ENCODE results near the gene CDH9.
"Not testable (repeated sequence)": the region's sequence is repeated elsewhere in the genome, so short reads cannot be mapped to it uniquely, and the experiment has no call there.

CDH9 gene

DNA sequence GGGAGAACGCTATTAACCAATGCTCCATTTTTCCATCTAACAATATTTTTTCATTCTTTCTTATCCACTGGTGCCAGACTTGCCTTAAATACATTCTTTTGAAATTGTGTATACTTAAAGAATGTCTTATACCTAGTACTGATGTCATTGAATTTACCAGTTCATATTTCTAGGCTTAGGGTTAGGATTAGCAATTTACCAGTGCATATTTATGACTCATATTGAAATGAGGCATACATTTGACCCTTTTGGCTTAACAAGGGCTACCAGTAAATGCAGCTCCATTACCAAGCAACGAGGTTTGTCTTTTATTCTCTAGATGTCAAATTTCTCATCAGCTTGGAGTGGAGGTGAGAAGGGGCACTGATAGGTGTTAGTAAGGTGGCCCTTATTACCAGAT, 89.5 kb downstream of the CDH9 start:
- no peak for DNase-seq

DNA sequence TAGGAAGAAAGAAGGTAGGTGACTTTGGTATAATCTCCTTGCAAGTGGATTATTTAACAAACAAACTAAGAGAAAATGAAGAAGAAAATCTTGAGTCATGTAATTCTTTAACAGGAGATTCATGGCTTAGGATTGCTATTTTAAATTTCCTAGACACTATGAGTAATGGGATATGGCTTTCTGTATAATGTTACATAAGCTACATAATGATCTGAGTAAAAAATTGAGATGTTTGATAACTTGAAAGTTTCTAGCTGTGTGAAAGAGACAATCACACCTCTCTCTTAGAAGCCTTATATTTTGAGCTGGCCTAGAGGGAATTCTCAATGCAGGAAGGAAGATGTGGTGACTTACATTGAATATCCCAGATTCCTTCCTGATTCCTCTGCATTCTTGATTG, 92.5 kb downstream of the CDH9 start:
- DNase-seq: no peak

DNA sequence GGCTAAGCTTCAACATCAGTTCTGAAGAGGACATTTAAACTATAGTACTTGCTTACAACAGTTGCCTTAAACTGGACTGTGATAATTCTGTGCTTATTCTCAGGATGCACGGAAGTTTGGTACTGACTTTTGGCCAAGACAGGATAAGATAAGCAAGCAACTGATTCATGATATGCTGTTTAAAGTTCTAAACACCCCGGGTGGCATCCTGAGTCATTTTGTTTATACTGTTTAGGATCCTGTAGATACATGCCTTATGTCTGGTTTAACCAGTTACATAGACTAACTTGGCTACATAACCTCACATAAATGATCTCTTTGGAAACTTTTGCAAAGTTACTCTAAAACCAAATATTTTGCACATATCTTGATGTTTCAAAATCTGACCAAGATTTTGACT, 95.9 kb downstream of the CDH9 start:
- DNase-seq: no peak

DNA sequence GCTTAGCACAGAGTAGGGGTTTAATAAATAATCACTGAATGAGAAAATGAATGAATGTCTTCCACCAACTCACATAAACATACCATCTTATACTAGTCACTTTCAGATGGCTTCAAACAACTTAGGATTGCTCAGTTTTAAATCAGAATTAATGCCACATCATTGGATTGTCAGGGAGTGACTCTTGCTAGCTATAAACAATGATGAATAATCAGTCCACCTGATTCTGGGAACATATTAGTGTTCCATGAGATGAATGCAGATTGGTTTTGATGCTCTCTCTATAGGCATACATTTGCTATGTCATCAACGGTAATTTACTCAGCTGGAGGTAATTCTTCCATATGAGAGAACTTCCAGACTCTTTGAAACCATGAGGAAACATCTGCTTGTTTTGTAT, 97.4 kb downstream of the CDH9 start:
- no peak for DNase-seq

DNA sequence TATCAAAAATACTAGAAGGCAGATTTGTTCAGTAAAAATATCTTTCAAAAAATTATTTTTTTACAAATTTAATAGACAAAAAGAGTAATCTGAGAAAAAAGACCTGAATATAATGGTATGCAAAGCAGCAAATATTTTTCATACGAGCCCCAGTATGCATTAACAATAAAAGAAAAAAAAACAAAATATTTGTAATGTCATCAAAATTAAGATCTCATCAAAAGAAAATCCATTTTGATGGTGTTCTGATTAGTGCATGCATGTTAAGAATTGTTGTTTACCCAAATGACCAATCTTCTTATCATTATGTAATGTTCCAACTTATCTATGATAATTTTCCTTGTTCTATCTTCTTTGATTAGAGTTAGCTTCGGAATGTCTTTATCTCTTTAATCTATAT, 106.1 kb downstream of the CDH9 start:
- DNase-seq: no peak

DNA sequence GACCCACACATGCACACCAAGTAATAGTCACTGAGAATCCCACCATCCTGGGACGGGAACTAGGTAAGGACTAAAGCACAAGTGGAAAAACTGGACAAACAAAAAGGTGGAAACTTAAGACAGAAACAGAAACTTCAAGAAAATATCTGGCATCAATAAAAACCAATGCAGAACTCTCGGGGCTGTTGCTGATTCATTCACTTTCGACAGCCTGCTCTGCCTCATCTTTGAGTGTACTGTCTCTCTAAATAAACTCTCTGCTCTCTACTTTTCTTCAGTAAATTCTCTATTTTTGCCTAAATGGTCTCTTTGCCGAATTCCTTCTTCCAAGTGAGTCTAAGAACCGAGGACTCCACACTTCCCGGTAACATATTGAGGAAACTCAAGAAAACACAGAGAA, 116.9 kb downstream of the CDH9 start:
- no peak for DNase-seq

DNA sequence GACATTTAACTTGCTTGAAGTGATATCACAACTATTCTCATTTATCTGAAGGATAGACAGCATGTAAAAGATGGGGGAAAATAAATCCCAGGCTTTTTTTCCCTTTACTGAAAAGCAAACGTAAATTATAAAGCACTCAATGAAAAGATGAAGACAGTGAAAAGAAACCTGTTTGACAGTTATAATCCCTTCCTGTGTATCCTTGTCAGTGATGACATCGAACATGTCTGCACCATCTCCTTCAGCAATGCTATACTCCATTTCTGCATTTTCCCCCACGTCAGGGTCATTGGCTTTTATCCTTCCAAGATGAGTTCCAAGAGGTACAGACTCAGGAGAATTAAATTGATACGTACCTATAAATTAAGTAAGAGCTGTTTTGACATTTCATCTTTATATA, 134.9 kb downstream of the CDH9 start:
- DNase-seq: no peak

DNA sequence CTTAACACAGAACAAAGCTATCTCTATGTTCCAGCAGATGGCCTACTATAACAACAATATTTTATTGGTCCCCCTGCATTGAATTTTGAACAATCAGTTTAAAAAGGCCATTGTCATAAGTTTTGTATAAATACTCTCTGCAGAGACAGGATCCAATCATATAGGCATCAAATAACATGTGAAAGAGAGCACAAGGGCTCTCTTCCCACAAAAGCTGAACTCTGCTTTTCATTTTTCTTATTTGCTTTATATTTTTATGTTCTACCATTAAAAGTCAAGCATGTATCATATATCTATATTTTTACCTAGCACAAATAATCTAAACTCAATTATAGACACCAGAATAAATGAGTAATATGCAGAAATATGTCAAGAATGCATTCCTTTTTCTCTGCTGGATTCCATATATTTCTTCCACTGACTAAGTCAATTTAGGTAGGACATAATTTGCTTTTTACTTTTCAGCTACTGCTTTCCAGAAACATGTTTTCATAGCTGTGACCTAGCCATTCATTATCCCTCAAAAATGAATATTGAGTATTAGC, 143.6 kb downstream of the CDH9 start:
- no peak for DNase-seq

DNA sequence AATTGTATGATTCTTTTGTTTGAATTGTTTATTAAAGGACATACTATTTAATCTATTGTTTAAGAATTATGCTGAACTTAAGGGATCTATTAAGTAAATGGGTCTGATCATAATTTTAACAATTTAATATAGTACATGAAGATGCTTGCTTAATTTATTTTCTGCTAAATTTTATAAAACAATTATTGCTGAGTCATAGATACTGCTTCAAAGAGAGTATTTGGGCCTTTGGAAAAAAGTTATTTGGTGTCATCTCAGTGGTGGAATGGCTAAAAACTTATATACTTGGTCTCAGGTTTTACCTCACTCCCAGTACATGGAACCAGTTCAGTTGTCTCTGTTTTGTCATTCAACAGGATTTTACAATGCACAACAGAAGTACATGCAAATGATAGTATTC, 145.3 kb downstream of the CDH9 start:
- DNase-seq: no peak

DNA sequence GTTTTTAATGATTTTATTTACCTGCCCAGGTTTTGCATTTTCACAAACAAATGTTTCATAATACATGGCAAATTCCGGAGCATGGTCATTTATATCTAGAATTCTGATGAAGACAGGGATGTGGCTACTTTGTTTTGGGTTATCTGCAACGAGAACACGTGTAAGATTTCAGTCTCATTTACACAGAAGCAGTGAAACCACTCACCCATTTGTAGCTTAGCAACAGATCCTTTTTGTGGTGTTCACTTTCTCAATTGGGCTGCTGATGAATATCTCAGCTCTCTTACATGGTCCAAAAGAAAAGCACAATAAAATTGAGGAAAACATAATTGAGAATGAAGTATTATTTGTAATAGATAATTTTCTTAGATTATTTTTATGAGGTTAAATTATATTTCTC, 148.6 kb downstream of the CDH9 start:
- no peak for DNase-seq

DNA sequence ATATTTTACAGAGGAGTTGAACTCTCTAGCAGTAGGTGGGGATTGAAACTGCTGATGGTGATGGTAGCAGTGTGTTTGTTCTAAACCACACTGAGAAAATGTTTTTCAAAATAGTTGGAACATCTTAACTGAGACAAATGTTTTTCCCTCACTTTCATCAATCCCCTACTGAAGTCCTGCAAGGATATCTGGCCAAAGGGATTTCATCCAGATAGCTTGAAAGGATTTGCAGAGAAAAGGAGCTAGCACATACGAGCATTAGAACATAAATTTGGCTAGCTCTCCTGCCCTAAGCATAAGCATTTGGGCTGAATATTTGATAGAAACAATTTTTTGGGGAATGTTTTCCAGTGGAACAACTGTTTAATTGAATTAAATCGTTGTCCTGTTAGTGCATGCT, 153.9 kb downstream of the CDH9 start:
- no peak for DNase-seq

DNA sequence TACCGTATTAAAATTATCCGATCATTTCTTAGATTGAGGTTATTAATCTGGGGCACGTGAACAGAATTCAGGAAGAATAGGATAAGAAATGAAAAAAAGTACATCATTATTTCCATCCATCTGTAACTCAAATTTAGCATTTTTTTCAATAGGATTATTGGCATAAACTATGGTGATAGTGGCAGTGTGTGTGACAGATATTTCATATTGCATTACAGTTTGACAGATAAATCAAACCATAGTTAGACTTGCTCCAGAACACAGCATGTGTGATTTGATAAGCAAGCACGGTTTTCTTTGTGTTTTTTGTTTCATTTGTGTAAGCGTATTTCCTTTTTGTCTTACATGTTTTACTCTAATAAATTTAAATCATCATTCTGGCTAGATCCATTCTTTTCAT, 155.0 kb downstream of the CDH9 start:
- DNase-seq: no peak

DNA sequence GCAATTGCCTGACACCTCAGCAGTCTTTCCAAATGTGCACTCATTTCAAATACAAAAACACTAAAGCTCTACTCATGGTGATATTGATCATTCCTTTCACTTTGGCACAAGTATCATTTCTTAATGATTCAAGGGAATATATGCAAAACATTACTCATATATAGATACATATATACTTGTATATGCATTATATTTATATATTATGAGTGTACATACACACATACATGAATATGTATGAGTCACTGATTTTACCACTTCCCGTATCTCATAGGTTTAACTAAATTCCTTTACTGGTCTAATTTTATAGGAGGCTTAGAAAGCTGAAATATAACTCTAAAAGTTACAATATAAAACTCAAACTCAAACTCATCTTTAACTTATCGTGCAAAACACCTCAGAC, 156.5 kb downstream of the CDH9 start:
- DNase-seq: no peak

DNA sequence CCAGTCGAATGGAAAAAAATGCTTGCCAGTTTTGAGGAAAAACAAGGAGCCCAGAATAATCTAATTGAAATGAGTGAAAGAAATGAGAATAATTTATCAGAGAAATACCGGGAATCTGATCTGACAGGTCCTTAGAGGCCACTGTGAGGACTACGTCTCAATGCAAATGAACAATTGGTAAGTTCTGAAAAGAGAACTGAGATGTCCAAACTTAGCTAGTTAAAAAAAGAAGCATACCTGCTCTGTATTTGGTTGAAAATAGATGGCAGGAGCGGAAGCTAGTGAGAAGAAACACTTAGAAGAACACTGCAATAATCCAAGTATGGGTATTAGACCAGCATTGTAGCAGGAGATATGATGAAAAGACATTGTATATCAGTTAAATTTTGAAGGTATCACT, 161.2 kb downstream of the CDH9 start:
- DNase-seq: no peak

DNA sequence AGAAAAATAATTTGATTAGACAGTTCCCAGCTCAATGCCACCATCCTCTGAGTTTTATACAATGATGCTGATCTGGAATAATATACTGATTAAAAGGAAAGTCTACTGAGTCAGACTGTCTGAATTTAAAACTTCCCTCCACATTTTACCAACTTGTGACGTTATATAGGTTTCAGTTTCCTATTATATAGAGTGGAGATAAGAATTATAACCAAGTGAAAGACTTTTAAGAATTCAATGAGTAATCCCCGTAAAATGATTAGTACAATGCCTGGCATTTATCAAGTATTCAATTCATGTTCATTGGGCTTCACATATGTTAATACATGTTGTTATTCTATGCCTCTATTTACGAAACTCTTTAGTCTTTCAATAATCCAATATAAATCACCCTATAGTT, 166.0 kb downstream of the CDH9 start:
- DNase-seq: no peak

DNA sequence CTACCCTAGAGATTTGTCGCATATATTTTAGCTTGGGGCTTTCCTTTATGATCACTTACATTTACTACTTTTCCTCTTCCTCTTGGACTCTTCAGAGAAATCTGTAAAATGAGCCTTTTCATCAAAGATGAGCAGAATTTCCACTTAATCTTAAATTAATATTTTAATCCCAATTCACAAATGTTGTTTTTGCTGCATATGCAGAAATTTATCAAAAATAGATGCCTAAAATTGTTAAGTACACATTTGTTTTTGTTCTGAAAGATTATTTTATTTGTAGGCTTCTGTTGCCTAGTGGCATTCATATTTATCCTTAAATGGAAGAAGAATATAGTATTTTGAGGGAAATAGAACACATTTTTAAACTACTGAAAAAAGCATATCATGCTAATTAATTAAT, 168.6 kb downstream of the CDH9 start:
- DNase-seq: no peak

DNA sequence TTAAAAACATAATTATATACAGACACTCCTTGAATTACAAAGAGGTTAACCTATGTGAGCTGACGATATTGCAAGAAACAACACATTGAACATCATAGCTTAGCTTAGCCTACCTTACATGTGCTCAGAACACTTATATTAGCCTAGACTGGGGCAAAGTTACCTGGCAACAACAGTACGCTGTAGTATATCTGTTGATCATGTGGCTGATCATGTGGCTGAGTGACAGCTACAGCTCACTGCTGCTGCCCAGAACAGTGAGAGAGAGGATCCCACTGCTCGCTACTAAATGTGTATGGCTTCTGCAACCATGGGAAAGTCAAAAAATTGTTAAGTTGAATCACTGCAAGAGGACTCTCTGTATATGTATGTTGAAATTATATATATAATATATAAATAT, 169.9 kb downstream of the CDH9 start:
- DNase-seq: no peak

DNA sequence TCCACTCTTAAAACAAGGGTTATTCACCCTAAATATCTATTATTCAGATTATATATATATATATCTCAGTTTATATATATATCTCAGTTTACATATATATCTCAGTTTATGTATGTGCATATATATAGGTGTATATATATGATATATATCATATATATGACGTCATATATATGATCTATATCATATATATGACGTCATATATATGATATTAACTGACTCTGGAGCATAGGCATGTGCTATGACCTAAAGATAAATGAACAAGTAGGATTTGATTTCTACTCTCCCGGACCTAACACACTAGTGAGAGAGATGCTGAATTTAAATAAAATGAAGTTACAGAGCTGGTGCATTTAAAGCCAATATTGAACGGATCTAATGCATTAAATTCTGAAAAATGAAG, 174.3 kb downstream of the CDH9 start:
- DNase-seq: no peak

DNA sequence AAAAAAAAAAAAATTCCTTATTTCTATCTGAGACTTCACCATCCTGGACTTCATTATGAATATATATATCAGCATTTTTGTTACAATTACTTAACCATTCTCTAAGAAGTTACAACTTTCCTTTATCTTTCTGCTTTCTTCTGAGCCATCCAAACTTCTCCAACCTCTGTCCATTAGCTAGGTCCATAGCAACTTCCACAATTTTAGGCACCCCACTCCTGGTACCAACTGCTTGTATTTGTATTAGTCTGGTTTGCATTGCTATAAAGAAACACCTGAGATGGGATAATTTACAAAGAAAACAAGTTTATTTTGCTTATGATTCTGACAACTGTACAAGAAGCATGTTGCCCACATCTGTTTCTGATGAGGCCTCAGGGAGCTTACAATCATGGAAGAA, 182.1 kb downstream of the CDH9 start:
- no peak for DNase-seq

DNA sequence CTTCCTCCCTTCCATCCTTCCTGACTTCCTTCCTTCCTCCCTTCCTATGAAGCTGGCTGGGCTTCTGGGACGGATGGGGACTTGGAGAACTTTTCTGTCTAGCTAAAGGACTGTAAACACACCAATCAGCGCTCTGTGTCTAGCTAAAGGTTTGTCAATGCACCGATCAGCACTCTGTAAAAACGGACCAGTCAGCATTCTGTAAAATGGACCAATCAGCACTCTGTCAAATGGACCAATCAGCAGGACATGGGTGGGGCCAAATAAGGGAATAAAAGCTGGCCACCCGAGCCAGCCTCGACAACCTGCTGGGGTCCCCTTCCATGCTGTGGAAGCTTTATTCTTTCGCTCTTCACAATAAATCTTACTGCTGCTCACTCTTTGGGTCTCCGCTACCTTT, 185.9 kb downstream of the CDH9 start:
- DNase-seq: not testable (repeated sequence)

DNA sequence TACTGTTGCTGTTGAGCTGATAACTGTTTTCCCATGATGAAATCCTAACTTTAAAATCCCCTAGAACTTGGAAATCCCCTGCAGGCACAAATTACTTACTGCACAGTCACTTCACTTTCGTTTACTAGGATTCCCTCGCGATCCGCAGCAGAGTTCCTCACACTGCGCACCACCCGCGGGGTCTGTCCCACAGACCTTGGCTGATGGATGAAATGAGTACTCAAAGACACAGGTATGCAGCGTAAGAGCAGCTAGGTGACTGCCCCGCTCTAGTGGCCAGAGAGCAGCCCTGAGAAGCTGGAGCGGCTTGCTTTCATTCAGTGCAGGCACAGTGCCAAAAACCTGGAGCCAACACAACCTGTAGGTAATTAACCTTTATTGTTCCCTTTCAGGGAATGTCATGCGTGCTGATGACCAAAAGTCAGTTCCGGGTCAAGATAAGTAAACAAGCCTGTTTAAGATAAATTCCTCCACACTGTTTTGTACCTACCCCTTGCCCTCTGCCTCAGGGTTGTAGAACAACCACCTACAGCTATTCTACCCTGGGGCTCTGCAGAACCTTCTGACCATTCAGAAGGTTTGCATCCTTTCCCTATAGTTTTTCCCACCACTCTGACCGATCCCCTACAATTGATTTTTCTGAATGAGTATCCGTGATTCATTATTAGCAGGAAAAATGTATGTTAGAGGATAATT, 191.2 kb downstream of the CDH9 start:
- no peak for DNase-seq

DNA sequence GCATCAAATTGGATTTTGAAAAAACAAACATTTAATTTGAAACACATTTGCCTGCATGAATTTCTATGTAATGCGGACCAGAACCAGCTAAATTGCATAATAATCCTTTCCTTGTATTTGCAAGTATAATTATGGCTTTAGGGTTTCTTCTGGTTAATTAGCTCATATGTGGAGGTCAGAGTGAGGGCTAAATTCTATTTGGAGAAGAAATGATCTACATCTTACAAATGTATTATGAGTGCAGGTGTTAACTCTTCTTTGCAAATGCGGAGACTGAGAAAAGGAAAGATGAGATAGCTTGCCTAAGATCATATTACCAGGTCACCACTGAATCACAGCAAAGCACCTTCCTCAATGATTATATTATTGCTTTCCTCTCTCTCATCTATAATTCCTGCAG, 194.7 kb downstream of the CDH9 start:
- no peak for DNase-seq

DNA sequence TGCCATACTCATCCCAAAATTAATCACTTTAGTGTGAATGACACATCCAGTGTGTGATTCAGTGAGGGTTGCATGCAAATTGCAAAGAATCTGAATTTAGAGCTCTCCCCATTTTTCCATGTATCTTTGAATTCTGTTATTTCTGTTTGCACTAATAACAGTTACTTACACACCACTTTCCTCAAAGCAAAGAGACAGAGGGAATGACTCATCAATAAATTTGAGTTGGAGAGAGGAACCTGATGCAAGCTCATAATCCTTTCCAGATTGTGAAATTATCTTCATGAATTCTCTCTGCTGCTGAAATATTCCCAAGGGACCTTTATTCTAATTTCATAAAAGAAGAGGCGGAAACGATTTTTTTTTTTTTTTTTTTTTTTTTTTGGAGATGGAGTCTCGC, 204.8 kb downstream of the CDH9 start:
- DNase-seq: no peak
